GM19035 (cell line): ENCODE results near the gene CARMIL1.

Source experiments
- ATAC-seq: cut with Tn5 transposase; IDR thresholded peaks from one replicate; pipeline ENCODE4 v1.9.1; 2021; ENCODE audit not compliant: unreplicated experiment

The CARMIL1 gene

DNA sequence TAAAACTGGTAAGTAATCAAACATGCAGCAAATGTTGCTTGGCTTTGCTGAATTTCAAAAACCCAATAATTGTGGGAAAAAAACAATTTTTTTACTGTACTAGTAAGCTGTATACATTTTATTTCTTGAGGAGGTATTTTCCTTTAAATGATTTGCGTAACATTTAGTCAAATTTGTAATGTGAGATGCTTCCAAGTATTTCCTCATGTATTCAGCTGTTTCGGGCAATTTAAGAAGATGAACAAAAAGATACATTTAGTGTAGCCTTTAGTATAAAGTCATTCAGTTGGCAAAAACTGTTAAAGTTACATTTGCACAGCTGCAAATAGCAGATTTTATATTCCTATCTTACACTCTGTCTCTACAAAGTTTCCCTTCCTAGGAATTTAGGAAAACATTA lies 186.8 kb downstream of the CARMIL1 start:
- no peak for ATAC-seq

DNA sequence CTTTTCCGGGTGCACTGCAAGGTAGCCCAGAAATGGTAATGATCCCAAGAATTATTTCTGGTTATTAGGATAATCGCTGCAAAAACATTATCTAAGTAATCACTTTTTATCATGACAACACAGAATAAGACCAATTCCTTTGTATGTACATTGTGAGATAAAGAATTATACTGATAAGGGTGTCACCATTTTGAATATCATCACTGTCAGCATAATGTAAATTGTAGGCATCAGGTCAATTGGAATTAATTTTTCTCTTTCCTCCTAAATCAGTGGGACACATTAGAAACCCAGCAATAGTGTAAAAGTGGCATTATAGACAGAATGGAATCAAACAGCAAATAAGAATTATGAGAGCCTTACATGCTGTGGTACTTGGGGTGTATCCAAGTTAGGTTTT lies 189.7 kb downstream of the CARMIL1 start:
- ATAC-seq: no peak

DNA sequence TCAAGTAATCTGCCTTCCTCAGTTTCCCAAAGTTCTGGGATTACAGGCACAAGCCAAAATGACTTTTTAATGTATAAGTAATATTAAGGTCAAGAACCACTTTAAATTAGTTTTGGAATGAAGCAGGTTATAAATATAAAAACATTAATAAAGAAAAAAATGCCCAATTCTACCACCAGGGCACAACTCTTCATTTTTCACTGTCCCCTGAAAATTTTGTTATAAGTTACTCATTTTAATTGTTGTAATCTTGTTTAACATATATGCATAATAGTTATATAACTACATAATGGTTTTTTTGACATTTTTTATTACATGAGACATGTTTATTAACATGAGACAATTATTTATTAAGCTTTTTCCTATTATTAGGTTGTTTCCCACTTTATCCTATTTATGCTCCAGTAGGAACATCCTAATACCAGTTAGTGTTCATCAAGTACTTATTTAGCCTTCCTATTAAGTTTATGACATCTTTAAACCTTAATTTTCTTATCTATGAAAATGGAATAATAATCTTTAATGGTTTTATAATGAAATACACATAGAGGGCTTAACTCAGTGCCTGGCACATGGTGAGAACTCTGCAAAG lies 190.7 kb downstream of the CARMIL1 start:
- ATAC-seq: no peak

DNA sequence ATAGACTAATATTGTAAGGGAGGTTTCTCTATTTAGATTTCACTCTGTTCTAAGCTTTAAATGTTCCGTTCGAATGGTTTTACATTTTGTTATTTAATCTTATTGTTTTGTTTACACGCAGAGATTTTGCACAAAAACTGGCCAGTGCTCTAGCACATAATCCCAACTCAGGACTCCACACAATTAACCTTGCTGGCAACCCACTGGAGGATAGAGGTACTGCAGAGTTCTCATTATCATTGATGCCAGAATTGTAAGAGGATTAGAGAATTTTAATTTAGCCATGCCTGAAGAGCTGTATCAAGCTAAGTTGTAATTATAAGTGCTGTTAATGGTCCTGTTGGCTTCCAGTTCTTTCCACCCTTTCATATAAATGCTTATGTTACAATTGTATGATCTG lies 193.1 kb downstream of the CARMIL1 start:
- no peak for ATAC-seq

DNA sequence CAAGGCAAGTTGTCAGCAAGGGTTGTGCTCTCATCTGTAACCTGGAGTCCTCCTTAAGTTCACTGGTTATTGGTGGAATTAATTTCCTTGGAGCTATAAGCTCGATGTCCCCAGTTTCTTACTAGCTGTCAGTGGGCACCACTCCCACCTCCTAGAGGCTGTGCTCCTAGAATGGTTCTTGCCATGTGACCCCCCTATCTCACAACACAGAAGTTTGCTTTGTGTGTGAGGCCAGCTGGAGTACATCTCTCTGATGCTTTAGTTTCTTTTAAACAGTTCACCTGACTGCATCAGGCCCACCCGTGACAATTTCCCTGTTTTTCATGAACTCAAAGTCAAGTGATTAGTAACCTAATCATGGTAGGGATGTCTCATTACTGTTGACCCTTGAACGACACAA lies 193.7 kb downstream of the CARMIL1 start:
- ATAC-seq: no peak

DNA sequence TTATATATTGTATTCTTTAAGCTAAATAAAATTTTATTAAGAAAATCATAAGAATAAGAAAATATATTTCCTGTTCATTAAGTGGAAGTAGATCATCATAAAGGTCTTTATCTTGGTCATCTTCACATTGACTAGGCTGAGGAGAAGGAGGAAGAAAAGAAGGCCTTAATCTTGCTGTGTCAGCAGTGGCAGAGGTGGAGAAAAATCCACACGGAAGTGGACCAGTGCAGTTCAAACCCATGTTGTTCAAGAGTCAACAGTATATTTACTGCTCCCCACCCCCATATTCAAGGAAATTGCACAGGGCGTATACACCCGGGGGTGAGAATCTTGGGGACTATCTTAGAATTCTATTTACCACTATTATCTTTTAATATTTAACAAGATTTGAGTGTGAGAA lies 194.3 kb downstream of the CARMIL1 start:
- no peak for ATAC-seq

DNA sequence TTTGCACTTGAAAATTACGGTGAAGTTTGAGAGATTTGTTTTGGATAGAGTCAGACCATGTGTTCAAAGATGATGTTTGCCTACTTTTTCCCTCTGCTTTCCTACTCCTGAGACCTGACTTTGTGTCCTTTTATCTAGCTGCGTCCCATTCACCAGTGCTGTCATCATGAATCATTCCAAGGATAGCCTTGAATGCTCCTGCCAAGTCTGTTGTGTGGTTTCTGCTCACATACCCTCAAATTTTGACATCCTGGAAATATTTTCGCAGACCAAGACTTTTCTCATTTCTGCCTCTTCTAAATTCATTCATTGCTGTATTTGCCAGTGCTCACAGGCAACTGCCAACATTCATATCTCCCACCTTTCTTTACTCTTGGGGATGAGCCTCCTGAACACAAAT lies 197.0 kb downstream of the CARMIL1 start:
- no peak for ATAC-seq

DNA sequence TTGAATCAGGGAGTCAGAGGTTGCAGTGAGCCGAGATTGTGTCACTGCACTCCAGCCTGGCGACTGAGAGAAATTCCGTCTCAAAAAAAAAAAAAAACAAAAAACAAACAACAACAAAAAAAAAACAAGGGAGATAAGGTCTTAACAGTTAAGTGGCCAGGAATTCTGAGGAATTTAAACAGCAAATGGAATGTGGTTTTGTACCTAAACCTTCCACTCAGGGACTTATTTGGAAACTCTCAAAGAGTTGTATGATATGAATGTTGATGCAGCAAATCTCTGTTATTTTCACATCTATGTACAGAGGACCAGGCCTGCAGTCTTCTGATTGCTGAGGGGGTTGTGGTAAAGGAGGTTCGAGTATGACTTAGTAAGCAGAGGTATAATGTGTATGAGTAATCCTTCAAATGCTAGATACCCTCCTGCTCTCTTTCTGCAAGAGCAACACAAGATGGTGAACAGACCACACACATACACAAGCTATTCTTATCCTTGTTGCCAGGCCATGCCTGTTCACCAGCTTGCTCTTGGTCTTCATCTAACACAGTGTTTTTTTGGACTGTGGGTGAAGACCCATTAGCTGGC lies 197.9 kb downstream of the CARMIL1 start:
- ATAC-seq: no peak

DNA sequence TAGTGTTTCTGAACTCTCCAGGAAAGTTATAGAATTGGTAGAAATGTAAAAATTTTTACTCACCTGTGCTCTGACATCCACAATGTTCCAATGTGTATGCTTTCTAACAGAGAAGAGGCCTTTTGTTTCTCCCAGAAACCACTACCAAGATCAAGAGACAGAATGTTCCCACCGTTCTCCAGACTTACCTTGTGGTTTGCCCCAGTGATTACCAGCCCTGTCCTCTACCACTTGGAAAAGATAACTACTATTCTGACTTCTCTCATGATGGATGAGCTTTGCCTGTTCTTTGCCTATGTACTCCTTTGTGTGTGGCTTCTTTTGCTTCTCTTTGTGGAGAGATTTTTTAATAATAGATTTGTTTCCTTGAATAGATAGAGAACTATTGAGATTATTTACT lies 199.8 kb downstream of the CARMIL1 start:
- no peak for ATAC-seq

DNA sequence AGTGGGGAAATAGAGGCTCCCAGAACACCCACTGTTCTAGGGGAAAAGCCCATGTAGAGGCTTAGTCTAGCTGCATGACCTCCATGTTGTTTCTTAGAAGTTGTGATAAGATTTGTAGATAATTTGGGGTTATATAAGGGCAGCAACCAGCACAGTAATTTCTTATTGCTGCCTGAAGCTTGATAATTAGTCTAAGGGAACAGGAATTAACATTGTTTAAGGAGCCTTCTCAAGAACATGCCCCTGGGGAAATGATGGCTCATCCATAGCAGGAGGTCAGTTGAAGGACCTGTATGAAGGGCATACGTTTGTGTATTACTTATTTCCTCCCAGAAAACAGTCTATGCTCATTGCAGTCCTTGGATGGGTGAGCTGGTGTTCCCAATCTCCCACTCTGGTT lies 202.1 kb downstream of the CARMIL1 start:
- ATAC-seq: no peak

DNA sequence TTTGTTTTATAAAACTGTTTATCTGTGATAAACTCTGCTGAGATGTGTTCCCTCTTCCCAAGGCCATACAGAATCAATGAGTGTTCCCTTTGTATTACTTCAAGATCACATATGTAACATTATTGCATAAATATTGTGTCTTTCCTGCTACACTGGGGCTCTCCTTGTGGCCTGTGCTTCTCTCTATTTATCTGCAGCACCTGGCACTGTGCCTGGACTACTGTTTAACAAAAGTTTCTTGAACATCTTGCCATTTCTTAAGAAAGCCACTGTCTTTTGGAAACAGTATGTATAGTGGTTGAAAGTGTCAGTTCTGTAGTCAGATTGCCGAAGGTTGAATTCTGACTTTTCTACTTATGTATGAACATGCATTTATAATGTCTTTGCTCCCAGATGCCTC lies 203.8 kb downstream of the CARMIL1 start:
- ATAC-seq: no peak

DNA sequence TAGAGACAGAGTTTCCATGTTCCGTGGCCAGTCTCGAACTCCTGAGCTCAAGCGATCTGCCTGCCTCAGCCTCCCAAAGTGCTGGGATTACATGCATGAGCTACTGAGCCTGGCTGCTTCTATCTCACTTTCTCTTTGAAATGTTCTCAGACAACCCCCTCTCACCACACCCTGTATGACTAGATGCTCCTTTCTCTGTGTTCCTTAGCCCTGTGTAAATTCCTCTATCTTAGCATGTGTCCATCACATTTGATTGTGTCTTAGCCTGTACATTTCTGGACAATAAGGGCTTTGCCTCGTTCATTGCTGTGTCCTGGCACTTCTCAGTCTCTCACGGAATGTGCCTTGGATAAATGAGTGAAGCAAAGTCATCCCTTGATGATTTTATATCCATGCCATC lies 204.8 kb downstream of the CARMIL1 start:
- ATAC-seq: no peak

DNA sequence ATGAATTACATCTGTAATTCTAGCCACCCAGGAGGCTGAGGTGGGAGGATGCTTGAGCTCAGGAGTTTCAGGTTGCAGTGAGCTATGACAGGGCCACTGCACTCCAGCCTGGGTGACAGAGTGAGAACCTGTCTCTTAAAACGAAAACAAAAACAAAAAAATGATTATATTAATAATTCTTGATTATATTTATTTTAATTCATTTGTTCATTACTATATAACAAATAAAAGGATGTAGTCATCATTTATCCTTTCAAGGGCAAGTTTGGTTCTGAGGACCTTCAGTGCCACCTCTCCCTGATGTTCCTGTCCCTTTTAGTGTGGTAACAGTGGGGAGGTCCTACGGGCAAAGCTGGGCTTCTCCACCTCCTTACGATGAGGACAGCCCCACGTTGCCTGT lies 205.7 kb downstream of the CARMIL1 start:
- no peak for ATAC-seq

DNA sequence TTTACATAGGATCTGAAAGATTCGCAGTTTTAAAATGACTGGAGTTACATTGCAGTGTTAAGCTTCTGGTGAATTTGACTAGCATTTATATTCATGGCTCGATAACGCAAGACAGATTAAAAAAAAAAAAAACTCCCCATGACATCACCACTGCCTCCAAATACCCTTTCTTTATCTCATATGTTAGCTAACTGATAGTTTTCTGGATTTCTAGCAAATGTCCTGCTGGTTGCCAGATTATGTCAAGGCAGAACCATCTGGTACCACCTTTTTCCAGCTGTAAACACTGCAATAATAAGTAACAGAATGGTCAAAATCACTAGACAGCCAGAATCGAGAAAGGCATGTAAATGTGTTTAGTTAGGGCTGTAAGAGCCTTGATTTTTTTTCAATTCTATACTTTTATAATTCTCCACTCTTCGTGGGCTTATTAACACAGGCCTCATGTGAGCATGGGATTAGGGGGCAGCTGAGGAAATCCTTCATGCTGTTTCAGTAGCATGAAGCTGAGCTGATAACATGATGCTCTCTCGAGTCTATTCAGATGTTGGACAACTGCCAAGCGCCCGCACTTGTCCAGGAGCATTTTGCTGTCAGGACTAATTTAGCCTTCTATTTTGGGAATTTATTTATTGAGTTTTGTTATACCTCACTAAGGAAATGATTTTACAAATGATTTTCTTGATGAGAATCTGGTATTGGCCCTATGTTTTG lies 206.8 kb downstream of the CARMIL1 start:
- no peak for ATAC-seq

DNA sequence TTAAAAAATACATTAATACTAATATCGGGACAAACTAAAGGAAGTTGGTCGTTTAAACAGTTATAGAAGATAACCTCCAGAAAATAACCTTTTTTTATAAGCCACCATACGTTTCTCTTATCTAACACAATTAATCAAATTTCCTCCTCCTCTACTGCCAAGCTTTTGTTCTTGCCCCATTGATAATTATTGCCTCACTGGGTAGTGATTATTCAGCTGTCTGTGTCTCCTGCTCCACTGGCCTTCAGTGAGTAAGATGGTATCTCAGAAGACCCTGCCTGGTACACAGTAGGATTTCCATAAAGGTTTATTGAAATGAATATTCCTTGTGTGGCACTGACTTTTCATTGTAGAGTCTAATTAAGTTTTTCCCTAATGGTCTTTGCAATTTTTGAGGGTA lies 207.4 kb downstream of the CARMIL1 start:
- ATAC-seq: no peak

DNA sequence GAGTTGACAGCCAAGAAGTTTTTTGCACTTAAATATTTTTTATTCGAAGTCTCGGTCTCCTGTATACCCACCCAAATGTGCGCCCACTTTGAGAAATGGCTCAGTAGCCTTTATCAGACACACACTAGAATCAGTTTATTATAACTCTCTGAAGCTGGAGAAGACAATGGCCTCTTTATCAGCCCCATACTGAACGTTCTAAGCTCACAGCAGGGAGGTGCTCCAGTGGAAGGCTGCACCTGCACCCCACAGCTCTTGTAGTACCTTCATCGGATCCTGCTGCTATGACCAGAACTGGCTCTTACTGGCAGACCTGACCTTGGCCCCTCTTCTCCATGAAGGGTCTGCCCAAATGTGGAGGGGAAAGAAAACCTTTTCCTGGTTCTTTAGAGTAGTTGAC lies 207.8 kb downstream of the CARMIL1 start:
- ATAC-seq: no peak

DNA sequence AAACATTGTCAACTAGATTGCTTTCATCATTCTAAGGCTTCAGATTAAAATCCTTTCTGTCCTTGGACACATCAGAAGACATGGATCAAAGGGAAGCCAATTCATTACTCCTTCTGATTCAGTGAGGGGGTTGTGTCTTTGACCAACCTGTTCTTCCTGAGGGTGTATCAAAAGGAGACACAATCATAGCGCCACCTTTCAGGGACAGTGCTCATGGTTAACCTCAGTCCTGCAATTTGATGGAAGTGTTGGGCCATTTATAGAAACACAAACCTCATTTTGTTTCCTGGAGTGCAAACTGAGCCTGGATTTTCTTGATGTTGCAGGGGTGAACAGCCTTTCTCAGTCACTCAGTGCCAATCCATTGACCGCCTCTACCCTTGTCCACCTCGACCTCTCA lies 209.0 kb downstream of the CARMIL1 start:
- no peak for ATAC-seq

DNA sequence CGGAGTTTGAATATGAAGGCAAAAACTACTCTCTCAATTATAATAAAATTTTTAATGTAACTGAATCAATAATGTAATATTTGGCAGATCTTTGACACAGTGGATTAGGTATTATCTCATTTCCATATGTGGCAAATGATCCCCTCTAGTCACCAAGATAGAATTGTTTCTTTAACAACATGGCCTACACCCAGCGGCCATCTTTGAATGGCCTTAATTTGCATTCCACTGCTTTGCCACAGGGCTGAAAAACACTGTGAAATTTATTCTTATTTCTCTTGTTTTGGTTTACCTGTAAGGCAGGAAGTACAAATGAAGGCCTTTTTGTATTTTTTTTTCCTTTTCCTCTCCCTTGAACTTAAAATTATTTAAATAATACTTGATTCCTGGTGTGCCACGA lies 210.2 kb downstream of the CARMIL1 start:
- ATAC-seq: no peak

DNA sequence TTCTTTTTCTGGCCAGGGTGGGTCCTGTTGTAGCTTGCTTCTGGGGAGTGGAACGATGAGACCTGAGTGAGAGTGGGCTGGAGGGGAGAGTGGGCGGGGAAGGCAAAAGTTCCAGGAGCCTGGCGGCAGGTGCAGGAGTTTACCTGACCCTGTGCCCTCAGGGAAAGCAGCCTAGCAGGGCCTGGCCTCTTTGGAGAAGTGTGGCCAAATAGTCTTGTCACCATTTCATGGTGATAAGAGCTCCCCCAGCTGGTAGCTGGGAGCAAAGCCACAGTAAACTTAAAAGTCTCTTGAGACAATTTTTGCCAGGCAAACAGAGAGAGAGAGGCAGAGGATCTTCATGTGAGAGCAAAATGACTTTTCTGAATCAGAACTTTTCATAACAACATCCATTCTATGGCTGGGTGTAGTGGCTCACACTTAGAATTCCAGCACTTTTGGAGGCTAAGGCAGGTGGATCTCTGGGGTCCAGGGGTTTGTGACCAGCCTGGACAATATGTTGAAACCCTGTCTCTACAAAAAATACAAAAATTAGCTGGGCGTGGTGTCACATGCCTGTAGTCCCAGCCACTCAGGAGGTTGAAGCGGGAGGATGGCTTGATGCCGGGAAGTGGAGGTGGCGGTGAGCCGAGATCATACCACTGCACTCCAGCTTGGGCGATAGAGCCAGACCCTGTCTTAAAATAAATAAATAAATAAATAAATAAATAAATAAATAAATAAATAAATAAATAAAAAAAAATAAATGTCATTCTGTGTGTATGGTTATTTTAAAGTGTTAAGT lies 211.0 kb downstream of the CARMIL1 start:
- ATAC-seq: peak; percentile 87

DNA sequence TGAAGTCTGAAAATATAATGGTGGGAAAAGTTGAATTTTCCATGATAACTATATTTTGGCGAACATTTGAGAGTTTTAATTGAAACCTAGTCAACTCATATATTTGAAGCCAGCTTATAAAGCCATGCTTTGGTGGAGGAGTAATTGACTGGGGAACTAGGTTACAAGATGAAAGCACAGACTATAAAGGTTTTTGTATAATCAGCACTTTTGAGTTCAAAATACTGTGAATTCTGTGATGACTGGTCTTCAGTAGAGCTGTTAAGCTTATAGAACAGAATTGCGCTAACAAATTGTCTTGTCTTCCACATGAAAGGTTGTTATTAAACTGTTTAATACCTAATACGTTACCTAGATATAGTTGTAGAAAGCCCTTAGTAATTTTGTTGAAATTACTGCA lies 213.8 kb downstream of the CARMIL1 start:
- no peak for ATAC-seq

DNA sequence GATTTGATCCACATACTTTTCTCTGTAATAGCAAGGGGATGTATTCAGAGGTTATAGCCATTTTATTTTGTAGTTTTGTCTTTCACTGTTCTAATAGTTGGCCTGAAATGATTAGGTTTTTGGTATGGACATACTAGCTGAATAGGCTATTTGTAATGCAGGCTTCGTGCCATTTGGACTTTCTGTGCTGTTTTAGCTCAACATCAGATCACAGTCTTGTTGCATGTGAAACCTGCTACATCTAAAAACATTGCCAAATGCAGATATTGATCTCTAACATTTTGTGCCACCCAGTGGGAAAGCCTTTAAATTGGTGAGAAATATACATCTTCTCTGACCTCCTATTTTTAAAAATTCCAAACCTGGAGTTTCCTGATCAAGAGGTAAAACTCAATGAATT lies 215.3 kb downstream of the CARMIL1 start:
- ATAC-seq: no peak
